ENCODE results near the gene CRTAC1.
A peak's percentile ranks its signal among the peaks of the same experiment; 100 is the strongest.

CRTAC1 gene

DNA sequence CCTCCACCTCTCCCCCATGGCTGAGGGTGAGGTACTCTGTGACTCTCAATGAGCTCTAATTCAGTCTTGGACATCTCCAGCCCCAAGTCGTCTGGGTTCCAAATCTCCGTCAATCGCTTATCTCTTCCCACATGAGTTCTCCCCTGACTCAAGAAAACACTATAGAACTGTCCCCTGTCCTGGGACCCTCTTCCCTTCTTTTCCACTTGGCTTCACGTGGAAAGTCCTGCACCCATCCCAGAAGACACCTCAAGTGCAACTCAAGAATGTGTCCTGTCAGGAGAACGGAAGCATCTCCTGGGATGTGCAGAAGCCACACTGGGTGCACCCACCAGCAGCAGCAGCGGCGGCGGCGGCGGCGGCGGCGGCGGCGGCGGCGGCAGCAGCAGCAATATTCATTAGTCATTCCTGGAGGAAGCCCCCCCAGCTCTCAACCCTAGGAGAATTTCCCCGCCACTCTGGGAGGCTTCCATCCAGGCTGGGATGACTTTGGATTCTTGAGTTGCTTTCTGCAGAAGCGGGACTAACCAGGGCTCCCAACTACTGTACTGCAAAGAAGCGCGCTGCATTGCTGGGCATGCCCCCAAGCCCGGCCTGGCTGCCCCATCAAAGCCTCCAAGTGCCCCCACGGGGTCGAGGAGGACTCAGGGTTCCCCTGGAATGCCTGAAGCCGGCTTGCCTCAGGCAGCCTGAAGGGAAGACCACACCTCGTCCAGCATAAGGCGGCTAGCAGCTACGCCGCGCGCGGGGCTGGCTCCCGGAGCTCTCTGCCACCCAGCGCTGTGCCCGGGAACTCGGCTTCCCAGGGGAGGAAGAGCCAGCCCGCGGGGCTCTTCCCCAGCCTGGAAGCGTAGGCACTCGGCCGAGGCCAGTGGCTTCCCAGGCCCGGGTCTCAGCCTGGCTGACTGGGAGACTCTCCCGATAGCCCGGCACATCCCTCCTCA, 1.0 kb downstream of the CRTAC1 start:
- H3K4me3 ChIP-seq (ENCODE audit: low read depth, low read length) = peak overlapping the region; percentile 42

DNA sequence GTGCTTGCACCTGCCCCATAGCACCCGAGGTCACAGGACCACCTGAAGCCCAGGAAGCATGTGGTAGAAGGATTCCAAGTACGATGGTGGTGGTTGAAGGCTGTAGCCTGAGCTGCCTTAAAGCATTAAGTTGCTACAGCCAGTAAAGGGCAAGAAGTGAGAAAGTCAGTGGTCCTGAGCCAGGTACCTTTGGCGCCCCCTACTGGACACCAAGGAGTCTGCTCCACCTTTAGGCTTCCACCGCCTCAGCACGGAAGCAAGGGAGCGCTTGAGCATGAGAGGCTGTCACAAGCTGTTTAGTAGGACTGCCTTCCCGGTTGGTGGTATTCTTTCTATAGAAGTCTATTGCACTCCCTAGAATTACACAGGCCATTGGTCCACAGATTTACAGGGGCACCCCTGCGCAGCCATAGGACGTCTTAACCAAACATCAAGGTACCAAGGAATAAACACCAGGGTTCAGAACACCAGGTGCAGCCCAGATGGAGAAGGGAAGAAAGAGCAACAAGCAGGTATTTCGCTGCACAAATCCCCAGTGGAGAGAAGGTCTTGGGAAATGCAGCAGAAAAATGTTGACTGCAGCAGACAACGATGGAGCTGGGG, 2.2 kb downstream of the CRTAC1 start:
- H3K4me3 ChIP-seq (ENCODE audit: low read depth, low read length) = no peak overlapping the region

DNA sequence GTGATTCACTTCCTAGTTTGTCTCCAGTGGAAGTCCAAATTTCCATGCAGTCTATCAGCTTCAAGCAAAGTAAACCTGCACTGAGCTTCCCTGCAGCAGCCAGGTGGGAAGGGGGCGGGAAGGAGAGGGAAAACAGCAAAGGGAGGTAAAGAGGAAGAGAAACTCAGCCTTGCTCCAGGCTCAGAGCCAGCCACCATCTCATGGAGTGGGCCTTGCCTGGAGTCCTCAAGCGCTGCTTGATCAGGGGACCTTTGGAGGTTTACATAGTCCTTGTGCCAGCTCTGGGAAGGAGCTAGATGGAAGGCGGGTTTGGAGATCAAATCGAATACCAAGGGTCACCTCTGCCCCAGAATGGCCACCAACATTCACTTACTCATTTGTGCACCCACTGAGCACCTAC, 7.4 kb downstream of the CRTAC1 start:
- H3K4me3 ChIP-seq (ENCODE audit: low read depth, low read length) = no peak overlapping the region

DNA sequence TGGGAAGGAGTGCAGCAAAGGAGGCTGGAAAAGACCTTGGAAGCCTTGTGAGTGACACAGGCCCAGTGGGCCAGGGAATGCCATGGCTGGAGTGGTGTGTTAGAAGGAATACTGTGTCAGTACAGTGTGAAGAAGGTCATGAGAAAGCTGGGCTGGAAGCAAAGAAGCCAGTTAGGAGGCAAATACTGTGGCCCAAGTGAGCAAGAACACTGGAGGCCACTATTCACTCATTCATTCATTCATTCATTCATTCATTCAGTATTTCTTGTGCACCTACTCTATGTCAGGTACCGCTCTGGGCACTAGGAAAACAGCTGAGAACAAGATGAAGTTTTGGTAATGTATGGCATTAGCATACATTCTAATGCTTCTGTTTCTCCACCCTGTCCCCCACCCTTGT, 9.6 kb downstream of the CRTAC1 start:
- H3K4me3 ChIP-seq (ENCODE audit: low read depth, low read length) = no peak overlapping the region

DNA sequence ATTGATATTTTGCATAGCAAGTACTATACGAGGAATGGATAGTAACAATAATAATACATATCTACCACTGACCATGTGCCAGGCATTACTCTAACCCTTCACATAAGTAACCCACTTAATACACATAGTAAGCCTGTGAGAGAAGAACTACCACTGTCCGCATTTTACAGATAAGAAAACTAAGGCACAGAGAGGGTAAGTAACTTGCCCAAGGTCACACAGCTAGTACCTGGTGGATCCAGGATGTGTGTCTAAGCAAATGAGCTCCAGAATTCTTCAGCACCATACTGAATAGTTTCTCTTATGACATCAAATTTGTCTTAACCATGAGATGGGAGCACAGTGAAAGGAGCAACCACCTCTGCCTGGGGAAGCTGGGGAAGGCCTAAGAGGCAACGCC, 10.2 kb downstream of the CRTAC1 start:
- H3K4me3 ChIP-seq (ENCODE audit: low read depth, low read length) = no peak overlapping the region

DNA sequence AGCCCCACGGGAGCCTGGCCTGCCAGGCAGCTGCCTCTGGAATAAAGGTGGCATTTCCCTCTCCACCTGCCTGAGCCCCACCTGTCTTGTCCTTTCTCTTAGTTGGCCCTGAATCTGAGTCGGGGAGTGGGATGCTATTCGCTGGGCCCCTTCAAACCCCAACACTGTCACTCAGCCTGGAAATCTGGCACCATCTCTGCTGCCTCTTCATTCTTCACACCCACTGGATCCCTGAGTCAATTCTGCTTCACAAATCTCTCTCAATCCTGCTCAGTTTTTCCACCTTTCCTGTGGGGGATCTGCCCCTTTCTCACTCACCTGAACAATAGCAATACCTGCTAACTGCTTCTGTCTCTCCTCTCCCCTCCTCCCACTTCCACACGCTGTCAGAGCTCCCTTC, 10.6 kb downstream of the CRTAC1 start:
- H3K4me3 ChIP-seq (ENCODE audit: low read depth, low read length) = no peak overlapping the region

DNA sequence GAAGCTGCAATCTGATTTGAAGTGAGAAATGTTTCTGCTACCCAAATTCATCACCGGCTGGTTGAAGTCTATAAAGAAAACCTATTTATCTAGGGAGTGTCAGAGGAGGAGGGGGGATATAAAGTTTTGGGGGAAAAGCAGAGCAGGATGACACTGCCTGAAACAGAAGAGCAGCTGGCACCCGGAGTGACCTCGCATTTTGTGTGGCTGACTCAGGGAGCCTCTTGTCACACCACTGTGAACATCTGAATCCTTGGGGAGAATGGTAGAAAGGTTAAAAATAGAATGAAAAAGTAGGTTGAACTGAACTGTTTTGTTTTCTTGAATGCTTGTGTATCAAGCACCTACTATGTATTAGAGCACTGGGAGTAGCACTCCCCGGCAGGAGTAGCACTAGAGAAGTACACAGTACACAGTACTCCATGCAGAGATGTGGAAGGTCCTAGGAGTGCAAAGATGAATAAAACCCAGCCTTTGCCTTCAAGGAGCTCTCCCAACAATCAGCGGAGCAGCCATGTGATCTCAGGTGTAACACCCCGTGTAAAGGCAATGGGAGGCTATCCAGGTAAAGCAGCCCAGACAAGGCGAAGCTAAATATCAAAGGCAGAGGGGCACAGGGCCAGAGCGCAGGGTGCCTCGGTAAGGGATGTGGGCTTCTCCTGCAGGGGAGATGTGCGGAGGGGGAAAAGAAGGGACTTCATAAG, 13.5 kb downstream of the CRTAC1 start:
- no peak overlapping the region for H3K4me3 ChIP-seq (ENCODE audit: low read depth, low read length)

DNA sequence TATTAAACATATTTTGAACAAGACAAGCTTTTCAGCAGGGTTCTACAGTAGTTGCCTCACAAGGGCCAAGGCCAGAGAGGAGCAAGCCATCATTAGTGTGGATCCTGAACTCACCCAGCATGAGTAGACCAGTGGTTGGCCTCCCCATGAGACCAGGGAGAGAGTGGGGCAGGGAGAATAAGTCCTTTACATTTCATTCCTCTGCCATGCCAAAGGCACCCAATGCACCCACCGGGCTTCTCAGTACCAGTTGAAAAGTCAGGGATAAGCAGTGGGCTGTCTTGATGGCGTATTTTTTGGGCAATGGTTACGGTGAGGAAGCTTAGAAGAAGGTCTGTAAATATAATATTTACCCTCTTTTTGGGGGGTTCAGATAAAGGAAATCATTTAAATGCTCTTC, 16.6 kb downstream of the CRTAC1 start:
- H3K4me3 ChIP-seq (ENCODE audit: low read depth, low read length) = no peak overlapping the region

DNA sequence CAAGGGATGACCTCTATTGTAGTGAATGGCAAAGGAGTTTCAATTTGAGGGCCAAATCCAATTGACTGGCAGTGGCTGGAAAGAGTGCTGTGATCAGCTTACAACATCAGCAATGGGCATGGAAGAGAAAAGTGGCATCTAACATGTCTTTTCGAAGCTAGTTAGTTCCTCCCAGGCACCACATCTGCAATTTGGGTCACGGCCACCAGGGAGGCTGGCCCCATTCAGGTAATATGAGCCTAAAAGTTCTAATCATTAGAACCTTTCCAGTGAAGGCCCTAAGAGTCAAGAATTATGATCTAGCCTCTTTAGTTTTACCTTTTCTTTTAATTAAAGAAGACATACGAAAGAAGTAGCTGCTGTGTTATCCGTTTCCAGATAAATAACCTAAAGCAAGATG, 17.3 kb downstream of the CRTAC1 start:
- H3K4me3 ChIP-seq (ENCODE audit: low read depth, low read length) = no peak overlapping the region

DNA sequence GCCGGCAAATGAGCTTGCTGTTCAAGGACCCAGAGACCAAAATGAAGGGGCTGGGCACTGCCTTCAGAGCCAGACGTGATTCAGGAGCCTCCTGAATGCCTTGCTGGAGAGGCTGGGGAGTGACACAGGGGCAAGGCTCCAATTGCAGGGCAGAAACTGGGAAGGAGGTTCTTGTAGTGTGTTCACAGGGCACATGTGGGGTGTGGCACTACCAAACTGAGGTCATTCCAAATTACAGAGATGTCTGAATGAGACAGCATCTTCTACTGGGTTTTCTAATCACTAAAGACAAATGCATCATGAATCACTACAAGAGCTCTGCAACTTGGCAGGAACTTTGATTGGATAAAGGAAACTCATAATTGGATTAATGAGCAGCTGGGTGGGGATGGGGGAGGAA, 17.8 kb downstream of the CRTAC1 start:
- H3K4me3 ChIP-seq (ENCODE audit: low read depth, low read length) = no peak overlapping the region

DNA sequence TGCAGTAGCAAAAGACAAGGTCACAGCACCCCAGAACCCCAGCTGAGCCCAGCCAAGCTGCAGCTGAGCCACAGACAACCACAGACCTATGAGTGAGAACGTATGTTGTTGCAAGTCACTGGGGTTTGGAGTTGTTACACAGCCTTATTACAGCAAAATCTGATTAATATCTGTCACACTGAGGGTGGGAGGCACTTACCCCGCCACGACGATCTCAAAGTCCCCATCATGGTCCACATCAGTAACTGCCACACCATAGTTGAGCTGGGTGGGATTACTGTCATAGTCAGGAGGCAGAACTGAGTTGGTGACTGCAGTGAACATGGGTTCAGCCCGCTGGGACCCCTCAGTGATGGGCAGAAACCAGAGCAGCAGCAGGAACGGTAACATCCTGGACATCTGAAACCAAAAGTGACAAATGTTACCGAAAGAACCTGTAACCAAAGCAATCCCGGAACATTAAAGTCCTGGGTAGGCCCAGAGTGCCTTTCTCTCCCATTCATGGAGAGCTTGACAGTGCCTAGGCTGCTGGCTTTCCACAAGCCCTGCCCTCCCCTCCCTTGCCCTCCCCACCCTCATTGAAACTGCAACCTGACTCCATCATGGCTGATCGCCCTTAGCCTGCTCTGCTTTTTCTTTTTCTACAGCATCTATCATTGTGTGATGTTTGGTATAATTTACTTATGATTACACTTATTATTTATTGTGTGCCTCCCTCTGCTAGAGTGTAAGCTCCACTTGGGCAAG, 19.3 kb downstream of the CRTAC1 start:
- H3K4me3 ChIP-seq (ENCODE audit: low read depth, low read length) = no peak overlapping the region

DNA sequence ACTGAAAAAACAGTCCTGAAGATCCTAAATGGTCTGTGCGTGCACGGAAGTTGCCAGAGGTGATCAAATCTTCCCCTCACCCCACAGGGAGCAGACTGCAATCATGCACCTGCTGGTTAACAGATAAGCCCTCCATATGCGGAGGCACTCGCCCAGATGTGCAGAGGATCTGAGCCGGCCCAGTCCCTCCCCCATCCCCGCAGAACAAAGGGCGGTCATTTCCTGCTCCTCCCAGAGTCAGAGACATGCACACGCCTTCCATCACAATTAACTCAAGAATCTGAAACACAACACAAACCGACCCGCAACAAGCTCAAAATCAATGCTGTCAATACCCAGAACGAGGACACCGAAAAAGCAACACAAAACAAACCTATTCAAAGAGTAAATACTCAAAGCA, 24.2 kb downstream of the CRTAC1 start:
- no peak overlapping the region for H3K4me3 ChIP-seq (ENCODE audit: low read depth, low read length)

DNA sequence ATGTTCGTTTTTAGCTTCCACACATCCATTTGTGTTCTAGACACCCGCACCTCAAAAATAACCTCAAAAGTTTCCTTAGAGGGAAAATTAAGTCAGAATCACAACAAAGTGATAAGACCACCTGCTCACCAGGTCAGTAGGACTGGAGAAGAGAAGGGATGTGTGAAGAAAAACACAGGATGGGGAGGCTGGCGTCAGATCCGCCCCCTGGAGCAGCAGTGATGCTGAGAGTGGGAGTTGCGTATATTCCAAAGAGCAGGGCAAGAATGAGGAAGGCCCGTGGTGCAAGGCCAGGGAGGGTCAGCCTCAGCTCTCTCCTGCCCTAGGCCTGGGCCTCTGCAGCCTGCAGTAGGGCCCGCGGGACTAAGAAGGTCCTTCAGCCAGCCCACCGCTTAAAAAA, 28.7 kb downstream of the CRTAC1 start:
- no peak overlapping the region for H3K4me3 ChIP-seq (ENCODE audit: low read depth, low read length)

DNA sequence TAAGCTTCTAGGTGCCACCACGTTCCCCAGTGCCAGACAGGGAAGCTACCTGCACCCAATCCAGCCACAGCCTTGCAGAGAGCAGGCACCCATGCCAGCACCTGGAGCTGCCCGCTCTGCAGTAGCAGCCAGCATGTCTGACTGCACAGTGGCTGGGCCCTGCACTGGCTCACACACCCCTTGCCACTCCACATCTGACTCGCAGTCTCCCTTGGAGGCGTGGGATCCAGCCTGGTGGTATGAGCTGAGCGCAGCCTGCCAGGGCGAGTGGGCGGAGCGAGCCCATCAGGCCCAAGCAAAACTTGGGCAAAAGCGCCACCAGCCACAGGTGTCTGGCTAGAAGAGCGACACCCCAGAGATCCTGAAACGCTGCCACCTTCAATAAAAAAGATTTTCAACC, 30.1 kb downstream of the CRTAC1 start:
- no peak overlapping the region for H3K4me3 ChIP-seq (ENCODE audit: low read depth, low read length)

DNA sequence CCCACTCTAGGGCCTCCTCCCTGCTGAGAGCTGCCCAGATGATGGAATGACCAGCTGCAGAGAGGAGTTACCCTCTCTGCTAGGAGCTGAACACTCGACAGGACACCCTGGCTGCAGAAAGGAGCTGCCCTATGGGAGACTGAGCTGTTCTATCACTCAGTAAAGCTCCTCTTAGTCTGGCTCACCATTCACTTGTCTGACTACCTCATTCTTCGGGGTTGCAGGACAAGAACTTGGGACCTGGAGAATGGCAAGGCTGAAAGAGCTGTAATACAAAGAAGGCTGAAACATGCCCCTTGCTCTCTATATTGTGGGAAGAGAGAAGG, 30.5 kb downstream of the CRTAC1 start:
- H3K4me3 ChIP-seq (ENCODE audit: low read depth, low read length) = no peak overlapping the region

DNA sequence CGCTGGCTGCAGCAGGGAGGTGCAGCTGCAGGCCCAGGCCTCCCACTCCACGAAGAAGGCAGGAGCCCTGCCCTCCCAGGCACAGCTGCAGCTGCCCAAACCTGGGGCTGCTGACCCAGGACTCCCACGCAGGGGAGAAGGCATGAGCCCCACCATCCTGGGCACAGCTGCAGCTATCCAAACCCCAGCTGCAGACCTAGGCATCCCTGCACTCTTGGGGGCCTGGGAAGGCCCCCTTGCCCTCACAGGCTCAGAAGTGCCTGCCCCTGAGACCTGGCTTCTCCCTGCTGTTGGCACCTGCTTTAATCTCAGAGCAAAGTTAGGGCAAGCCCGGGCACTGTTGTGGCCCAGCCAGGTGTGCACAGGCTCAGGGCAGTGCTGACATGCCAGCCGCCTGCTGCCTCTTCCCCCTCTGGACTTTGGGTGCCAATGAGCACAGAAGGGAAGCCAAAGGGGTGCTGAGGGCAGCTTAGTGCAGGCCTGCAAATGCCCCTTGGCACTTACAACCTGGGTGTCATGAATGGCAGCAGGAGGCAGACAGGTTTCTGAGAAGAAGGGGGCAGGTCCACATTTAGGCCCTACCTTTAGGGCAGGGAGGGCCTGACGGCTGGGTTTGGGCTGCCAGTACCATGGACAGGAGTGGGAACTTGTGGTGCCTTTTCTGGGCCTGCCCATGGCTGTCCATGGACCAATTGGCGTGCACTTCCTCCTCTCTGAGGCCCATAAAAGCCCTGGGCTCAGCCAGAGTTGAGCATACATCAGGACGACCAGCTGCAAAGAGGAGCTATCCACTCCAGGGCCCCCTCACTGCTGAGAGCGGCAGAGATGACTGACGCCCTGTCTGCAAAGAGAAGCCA, 31.1 kb downstream of the CRTAC1 start:
- H3K4me3 ChIP-seq (ENCODE audit: low read depth, low read length) = no peak overlapping the region

DNA sequence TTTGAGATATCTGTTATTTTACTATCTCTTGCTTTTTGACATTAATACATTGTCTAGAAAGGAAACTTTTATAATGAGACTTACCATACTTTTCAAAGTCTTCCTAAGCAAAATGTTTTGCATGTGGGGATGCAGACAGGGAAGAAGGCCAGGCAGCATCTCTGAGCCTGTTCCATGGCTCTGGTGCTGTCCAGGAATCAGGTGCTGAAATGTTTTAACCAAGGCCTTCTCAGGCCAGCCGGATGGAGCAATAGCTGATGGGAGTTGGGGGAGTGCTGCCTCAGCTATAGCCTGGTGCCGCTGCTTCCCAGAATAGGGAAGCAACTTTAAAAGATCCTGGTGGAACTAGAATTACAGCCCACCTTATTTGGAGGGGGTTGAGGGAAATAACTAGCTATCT, 38.5 kb downstream of the CRTAC1 start:
- H3K4me3 ChIP-seq (ENCODE audit: low read depth, low read length) = no peak overlapping the region

DNA sequence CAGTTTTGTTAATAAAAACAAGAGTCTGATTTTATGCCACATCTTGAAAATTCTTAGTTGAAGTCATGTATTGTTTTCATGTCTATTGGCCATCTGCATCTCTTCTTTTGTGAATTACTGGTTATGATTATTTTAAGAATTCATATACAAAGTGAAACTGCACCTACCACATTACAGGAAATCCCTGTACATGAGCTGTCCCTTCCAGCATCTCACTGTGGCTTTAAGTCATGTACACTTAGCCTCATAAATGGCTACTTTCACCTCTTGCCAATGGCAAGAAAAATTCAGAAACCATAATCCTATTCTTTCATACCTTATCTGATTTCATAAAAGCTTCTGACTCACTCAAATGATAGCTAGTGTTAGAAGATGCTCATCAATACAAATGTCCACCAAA, 48.6 kb downstream of the CRTAC1 start:
- H3K4me3 ChIP-seq (ENCODE audit: low read depth, low read length) = no peak overlapping the region

DNA sequence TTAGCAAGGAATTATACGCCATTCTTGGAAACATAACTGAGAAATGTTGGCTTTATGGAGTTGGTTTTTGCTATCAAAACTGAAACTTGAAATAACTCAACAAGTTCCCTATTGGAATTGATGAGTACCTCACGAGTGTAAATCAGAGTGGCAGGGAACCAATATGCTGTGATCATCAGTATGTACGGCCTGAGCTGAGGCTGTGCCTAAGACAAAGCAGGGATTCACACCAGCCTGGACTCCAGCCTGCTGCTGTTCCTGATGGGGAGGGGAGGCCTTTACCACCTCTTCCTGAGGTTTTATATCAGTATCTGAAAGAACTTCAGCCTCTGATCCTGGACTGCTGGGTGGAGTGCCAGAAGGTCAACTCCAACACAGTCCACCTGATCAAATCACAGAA, 52.7 kb downstream of the CRTAC1 start:
- H3K4me3 ChIP-seq (ENCODE audit: low read depth, low read length) = no peak overlapping the region

DNA sequence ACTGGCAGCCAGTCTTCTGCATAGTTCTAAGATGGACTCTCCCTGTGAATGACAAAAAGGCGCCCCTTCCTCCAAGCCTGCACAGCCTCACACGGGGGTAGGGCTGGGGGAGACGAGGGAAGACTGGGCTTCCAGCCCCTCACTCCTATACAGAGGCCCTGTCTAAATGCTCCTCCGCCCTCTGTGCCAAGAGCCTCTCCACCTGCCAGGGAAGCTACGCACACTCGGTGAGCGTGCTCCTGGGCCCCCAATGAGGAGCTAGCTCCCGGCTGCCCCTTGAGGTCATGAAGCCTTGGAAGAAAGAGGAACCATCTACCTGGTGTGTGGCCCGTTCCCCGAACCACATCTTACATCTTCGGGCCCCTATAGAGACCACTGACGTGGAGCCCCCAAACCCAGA, 54.8 kb downstream of the CRTAC1 start:
- H3K4me3 ChIP-seq (ENCODE audit: low read depth, low read length) = no peak overlapping the region
